Esophagus (tissue), 2 donors: Measurements from ENCODE around the gene UBE2E1. TPM values are rescaled to one million over a fixed set of nuclear protein-coding genes. Genes with fewer than 3 reads are reported as not detected.
"Not testable (repeated sequence)": the region's sequence is repeated elsewhere in the genome, so short reads cannot be mapped to it uniquely, and the experiment has no call there.

Experiments
- H3K27ac ChIP-seq, 2 donors: one replicate each; pipeline ENCODE4 v1.5.1; 2013; ENCODE audit warnings: low read depth in 2 of 2, mild to moderate bottlenecking in 2 of 2, inconsistent platforms in 1 of 2, low read length in 1 of 2, moderate library complexity in 1 of 2
- H3K27me3 ChIP-seq, 2 donors: one replicate each; pipeline ENCODE4 v1.6.1; 2013; ENCODE audit warnings: low read length in 2 of 2, control low read depth in 1 of 2, mild to moderate bottlenecking in 1 of 2; ENCODE audit not compliant: insufficient read depth in 2 of 2, control insufficient read depth in 1 of 2
- H3K36me3 ChIP-seq, 2 donors: one replicate each; pipeline ENCODE4 v1.6.1; 2013; ENCODE audit warnings: low read length in 1 of 2; ENCODE audit not compliant: control insufficient read depth in 2 of 2, insufficient read depth in 2 of 2
- H3K4me1 ChIP-seq, 2 donors: one replicate each; pipeline ENCODE4 v1.6.1; 2013; ENCODE audit warnings: low read length in 1 of 2; ENCODE audit not compliant: control insufficient read depth in 2 of 2, insufficient read depth in 2 of 2
- H3K4me3 ChIP-seq, 2 donors: one replicate each; pipeline ENCODE4 v1.5.1; 2013; ENCODE audit warnings: low read length in 2 of 2, mild to moderate bottlenecking in 2 of 2, low read depth in 1 of 2, moderate library complexity in 1 of 2
- H3K9me3 ChIP-seq, 2 donors: one replicate each; pipeline ENCODE4 v1.6.1; 2013; ENCODE audit warnings: mild to moderate bottlenecking in 2 of 2, low read depth in 1 of 2, low read length in 1 of 2, moderate library complexity in 1 of 2; ENCODE audit not compliant: control insufficient read depth in 2 of 2, insufficient read depth in 1 of 2
- WGBS, 2 donors: extraction: QIAGEN DNeasy Blood & Tissue Kit; methylation state at CpG; one replicate each; pipeline ENCODE4 v1.1.7; 2013; 5-methylcytosine and 5-hydroxymethylcytosine counted together
- polyA plus RNA-seq, 2 donors: library from polyadenylated mRNA; stranded (reverse); fragments of 200-250 nt; gene quantifications; one replicate each; pipeline ENCODE4 v1.2.3, GENCODE V29; 2013
- donor health status: healthy with polysubstance abuse.
- donor health status: Bipolar disorder and iron deficiency.

UBE2E1 gene
- polyA plus RNA-seq, 2 donors = 86.1 to 102 TPM

GRCh38 chr3:23871361-23871760 lies 65.6 kb downstream of the UBE2E1 start:
- not testable (repeated sequence) for H3K27ac ChIP-seq, H3K27me3 ChIP-seq, H3K36me3 ChIP-seq, H3K9me3 ChIP-seq, H3K4me1 ChIP-seq, H3K4me3 ChIP-seq
- 96 to 97% methylated on average over 24 to 34 of the region's 34 CpGs for WGBS, 2 donors

- Histone ChIP-seq H3K4me1 (no peaks in the 10 kb centered on the region), H3K27ac (no peak overlapping the region), H3K36me3 (no peaks in the 10 kb centered on the region), H3K4me3 (no peak overlapping the region), H3K27me3 (no peaks in the 10 kb centered on the region), H3K9me3 (no peaks in the 10 kb centered on the region)
- WGBS, 2 donors = 100% methylated on average over 3 of the region's 3 CpGs
Observed at GRCh38 chr3:23872330-23872729, 66.6 kb downstream of the UBE2E1 start.

GRCh38 chr3:23873941-23874340 lies 68.2 kb downstream of the UBE2E1 start:
- Histone ChIP-seq H3K36me3 (no peaks in the 10 kb centered on the region), H3K9me3 (no peaks in the 10 kb centered on the region), H3K4me3 (no peak overlapping the region), H3K27ac (no peak overlapping the region), H3K27me3 (no peaks in the 10 kb centered on the region), H3K4me1 (no peaks in the 10 kb centered on the region)
- 50 to 57% methylated on average over 2 of the region's 2 CpGs for WGBS, 2 donors

GRCh38 chr3:23874359-23875112 lies 68.8 kb downstream of the UBE2E1 start:
- whole genome bisulfite sequencing, 2 donors = 45 to 62% methylated on average over 6 of the region's 6 CpGs

GRCh38 chr3:23875113-23875725 lies 69.5 kb downstream of the UBE2E1 start:
- Histone ChIP-seq H3K9me3 (no peaks in the 10 kb centered on the region), H3K4me3 (no peak overlapping the region), H3K27me3 (no peaks in the 10 kb centered on the region), H3K27ac (no peak overlapping the region), H3K4me1 (peaks cover 0 to 2% of the 10 kb centered on the region in 2 donors), H3K36me3 (no peaks in the 10 kb centered on the region)
- WGBS, 2 donors = 69 to 70% methylated on average over 4 of the region's 4 CpGs

More at GRCh38 chr3:23874359-23875112, 68.8 kb downstream of the UBE2E1 start:
- no peaks in the 10 kb centered on the region for H3K9me3 ChIP-seq
- peaks cover 0 to 1% of the 10 kb centered on the region in 2 donors for H3K4me1 ChIP-seq
- H3K36me3 ChIP-seq = no peaks in the 10 kb centered on the region
- no peak overlapping the region for H3K4me3 ChIP-seq
- H3K27ac ChIP-seq = no peak overlapping the region
- H3K27me3 ChIP-seq = no peaks in the 10 kb centered on the region

GRCh38 chr3:23876923-23877322 lies 71.2 kb downstream of the UBE2E1 start:
- Histone ChIP-seq H3K4me3 (no peak overlapping the region), H3K27ac (no peak overlapping the region), H3K36me3 (peaks cover 0 to 3% of the 10 kb centered on the region in 2 donors), H3K9me3 (no peaks in the 10 kb centered on the region), H3K27me3 (no peaks in the 10 kb centered on the region), H3K4me1 (peaks cover 0 to 2% of the 10 kb centered on the region in 2 donors)
- WGBS, 2 donors = 89 to 91% methylated on average over 2 of the region's 2 CpGs

- Histone ChIP-seq H3K27me3 (no peaks in the 10 kb centered on the region), H3K36me3 (peaks cover 0 to 7% of the 10 kb centered on the region in 2 donors), H3K9me3 (no peaks in the 10 kb centered on the region), H3K4me1 (peaks cover 0 to 2% of the 10 kb centered on the region in 2 donors), H3K27ac (no peak overlapping the region), H3K4me3 (no peak overlapping the region)
- 58 to 59% methylated on average over 5 of the region's 5 CpGs for WGBS, 2 donors
Observed at GRCh38 chr3:23877329-23877980, 71.7 kb downstream of the UBE2E1 start.

GRCh38 chr3:23879485-23879884 lies 73.7 kb downstream of the UBE2E1 start:
- no peaks in the 10 kb centered on the region for H3K9me3 ChIP-seq
- peaks cover 0 to 8% of the 10 kb centered on the region in 2 donors for H3K36me3 ChIP-seq
- no peak overlapping the region for H3K27ac ChIP-seq
- 96 to 97% methylated on average over 8 of the region's 8 CpGs for WGBS, 2 donors
- H3K4me1 ChIP-seq = peaks cover 0 to 2% of the 10 kb centered on the region in 2 donors
- no peak overlapping the region for H3K4me3 ChIP-seq
- H3K27me3 ChIP-seq = no peaks in the 10 kb centered on the region

- H3K27ac ChIP-seq = no peak overlapping the region
- 58 to 68% methylated on average over 4 of the region's 4 CpGs for WGBS, 2 donors
- no peaks in the 10 kb centered on the region for H3K27me3 ChIP-seq
- no peak overlapping the region for H3K4me3 ChIP-seq
- peaks cover 0 to 8% of the 10 kb centered on the region in 2 donors for H3K36me3 ChIP-seq
- H3K4me1 ChIP-seq = peaks cover 0 to 2% of the 10 kb centered on the region in 2 donors
- no peaks in the 10 kb centered on the region for H3K9me3 ChIP-seq
Observed at GRCh38 chr3:23880703-23881339, 75.1 kb downstream of the UBE2E1 start.
